ENCODE data around the gene POU2F1.

- TF ChIP-seq CTCF (IDR thresholded peaks at IDR 0.05) (no peak), POLR2A (IDR thresholded peaks at IDR 0.05) (no peak)
Observed at GRCh38 chr1:167365360-167365759, 144.7 kb downstream of the POU2F1 start.
